8988T (cell line): ENCODE measurements around the gene SUPT4H1.

Experiments
- DNase-seq: peaks from one replicate; pipeline ENCODE4 v3.0.0; 2011

The SUPT4H1 gene

DNA sequence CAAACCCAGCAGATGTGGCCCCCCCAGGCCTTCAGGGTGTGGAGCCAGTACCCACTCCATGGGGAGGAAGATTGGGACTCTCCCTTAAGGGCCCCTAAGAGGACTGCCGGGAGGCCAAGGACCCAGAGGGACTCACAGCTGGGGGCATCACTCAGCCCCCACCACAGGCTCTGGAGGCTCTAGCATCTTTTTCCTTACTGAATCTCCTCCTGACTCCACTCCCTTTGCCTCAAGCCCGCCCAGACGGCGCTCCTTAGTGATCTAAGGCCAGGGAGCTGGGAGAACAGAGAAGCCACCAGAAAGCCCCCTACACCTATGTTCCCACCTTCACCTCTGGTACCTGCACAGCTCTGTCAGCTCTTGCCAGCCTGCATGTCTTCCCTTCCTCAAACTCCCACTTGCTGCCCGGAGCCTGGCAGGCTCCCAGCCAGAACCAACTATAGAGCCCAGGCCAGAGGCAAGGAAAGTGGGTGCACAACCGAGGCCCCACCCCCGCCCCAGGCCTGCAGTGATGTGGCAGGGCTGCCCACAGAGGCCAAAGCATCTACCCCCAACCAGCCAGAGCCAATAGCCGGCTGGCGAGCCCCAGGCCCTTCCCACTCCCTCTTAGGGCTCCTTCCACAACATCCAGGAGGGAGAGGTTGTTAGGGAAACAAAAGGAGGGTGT is 48.9 kb downstream of the SUPT4H1 start:
- no peak for DNase-seq

DNA sequence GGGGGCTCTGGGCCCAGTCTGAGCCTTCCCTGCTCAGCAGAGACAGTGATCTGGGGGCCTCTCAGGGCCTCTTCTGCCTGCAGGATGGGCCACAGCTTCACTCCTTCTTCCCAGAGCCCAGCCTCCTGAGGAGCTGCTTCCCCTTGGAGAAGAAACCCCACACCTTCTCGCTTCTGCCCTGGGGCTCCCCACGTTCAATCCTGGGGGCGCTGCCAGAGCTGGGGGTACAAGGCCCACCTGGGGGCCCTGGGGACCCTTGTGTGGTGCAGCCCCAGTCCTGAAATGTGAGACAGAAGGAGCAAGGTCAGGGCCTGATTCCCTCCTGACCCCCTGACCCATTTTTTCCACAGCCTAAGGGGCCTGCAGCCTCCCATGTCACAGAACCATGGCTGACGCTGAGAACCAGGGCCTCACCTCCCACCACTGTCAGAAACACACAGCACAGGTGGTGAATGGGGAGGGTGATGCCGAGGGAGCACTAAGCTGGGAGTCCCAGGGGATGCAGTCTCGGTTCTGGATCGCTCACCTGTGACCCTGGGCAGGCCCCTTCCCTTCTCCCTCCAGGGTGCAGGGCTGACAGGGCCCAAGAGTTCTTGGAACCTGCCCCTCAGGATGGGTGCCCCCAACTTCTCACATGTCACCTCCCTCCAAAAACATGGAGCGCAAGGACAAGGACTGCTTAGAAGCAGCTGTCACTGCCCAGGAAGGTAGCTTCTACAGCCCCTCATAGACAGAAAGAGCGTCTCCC is 49.7 kb downstream of the SUPT4H1 start:
- no peak for DNase-seq

DNA sequence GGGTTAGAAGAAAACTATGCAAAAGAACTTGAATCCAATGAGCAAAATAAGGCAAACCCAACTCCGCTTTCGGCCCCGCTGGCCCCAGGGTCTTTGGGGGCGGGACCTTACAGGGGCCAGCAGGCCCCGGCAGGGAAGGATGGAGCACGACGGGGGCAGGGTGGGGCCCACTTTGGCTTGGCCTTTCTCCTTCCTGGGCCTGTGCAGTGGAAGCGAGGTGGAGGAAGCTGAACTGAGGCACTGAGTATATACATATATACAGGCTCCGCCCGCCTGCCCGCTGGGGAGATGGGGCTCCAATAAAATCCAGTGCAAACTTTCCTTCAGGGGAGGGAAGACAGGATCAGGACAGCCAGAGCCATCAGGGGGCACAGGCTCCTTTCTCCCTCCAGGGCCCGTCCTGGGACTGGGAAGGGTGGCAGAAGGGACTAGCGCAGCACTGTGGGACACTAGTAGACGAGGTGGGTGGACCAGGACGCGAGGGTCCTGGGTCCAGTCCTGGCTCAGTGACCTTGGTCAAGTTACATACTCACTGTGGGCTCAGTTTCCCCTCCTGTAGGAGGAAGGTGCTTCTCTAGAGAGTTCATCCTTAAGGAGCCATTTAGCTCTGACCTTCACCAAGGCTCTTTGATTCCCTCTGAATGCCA is 50.4 kb downstream of the SUPT4H1 start:
- DNase-seq, result no peak

GRCh38 chr17:58300336-58300735 is 51.7 kb downstream of the SUPT4H1 start:
- DNase-seq, result no peak
